GM12878 (cell line): ENCODE data around the gene TRIM17. TPM values are rescaled to one million over a fixed set of nuclear protein-coding genes. Genes with fewer than 3 reads are reported as not detected.

Source experiments
- ATAC-seq: fragments of 200-7000 bp; cut with Tn5 transposase; 3 replicates; pipeline ENCODE4 v1.9.1; 2020; ENCODE audit warnings: mild to moderate bottlenecking, moderate library complexity
- BruUV-seq: library from RNA; stranded (reverse); fragments of 400-500 nt; replicated peaks from 2 replicates; lab custom pipeline; 2021; lab: Mats Ljungman, UMichigan
- CTCF ChIA-PET: fragments of 300-600 bp; sonication (Branson Sonifier 250); formaldehyde crosslinking; extraction: SDS; loops from one replicate; lab custom pipeline; 2021; ENCODE audit warnings: inconsistent platforms; lab: Yijun Ruan, JAX
- POLR2A ChIA-PET: fragments of 350-600 bp; formaldehyde crosslinking; extraction: SDS; loops from one replicate; lab custom pipeline; 2021; ENCODE audit warnings: inconsistent platforms; lab: Charles Lee
- RAD21 ChIA-PET: fragments of 300-600 bp; sonication (Branson Sonifier 250); formaldehyde crosslinking; loops from one replicate; lab custom pipeline; 2023; ENCODE audit warnings: antibody characterized with exemption; ENCODE audit not compliant: unreplicated experiment; lab: Charles Lee
- SMC1A ChIA-PET: fragments of 300-600 bp; sonication (Branson Sonifier 250); formaldehyde crosslinking; loops from one replicate; lab custom pipeline; 2023; ENCODE audit not compliant: unreplicated experiment, uncharacterized antibody; lab: Charles Lee
- DNase-seq: peaks from one replicate; pipeline ENCODE4 v3.0.0-alpha.2; 2011; ENCODE audit warnings: low read depth, low spot score
- FAIRE-seq: peaks from 3 replicates; lab custom pipeline; 2011; peaks lifted over from hg19 to GRCh38; lab: Jason Lieb, UNC
- H2AFZ ChIP-seq: 2 replicates; pipeline ENCODE4 v1.6.0; 2011; ENCODE audit warnings: low read depth, low read length, control low read depth; ENCODE audit not compliant: control insufficient read depth
- H3K27ac ChIP-seq: 2 replicates; pipeline ENCODE4 v1.5.1; 2011; ENCODE audit warnings: control low read depth; ENCODE audit not compliant: control insufficient read depth, insufficient read depth
- H3K27me3 ChIP-seq, 2 experiments: replicated peaks in 1 of 2; 2 replicates each; pipeline versions ENCODE4 v1.6.0 to v1.6.1; 2011; ENCODE audit warnings: low read length in 1 of 2; ENCODE audit not compliant: control insufficient read depth in 2 of 2, insufficient read depth in 2 of 2
- H3K36me3 ChIP-seq, 2 experiments: 2 replicates each; pipeline ENCODE4 v1.5.1; 2011; ENCODE audit warnings: low read length in 1 of 2; ENCODE audit not compliant: control insufficient read depth in 2 of 2, insufficient read depth in 2 of 2
- H3K4me1 ChIP-seq: 2 replicates; pipeline ENCODE4 v1.6.1; 2011; ENCODE audit warnings: mild to moderate bottlenecking, low read length, moderate library complexity, mixed read lengths; ENCODE audit not compliant: control insufficient read depth, insufficient read depth
- H3K4me2 ChIP-seq: 2 replicates; pipeline ENCODE4 v1.6.0; 2011; ENCODE audit warnings: control low read depth; ENCODE audit not compliant: control insufficient read depth, insufficient read depth
- H3K4me3 ChIP-seq: fragments of 200-600 bp; sonication (generic); 2 replicates; pipeline ENCODE4 v1.5.1; 2016
- H3K79me2 ChIP-seq: 2 replicates; pipeline ENCODE4 v1.6.0; 2011; ENCODE audit warnings: low read length; ENCODE audit not compliant: control insufficient read depth, insufficient read depth
- H3K9ac ChIP-seq: 2 replicates; pipeline ENCODE4 v1.8.0; 2011; ENCODE audit warnings: low read length, control low read depth, mixed read lengths; ENCODE audit not compliant: control insufficient read depth, insufficient read depth
- H3K9me3 ChIP-seq: replicated peaks from 3 replicates; pipeline ENCODE4 v1.5.1; 2011; ENCODE audit warnings: mild to moderate bottlenecking, low read length; ENCODE audit not compliant: control insufficient read depth, insufficient read depth
- H4K20me1 ChIP-seq: 2 replicates; pipeline ENCODE4 v1.6.0; 2011; ENCODE audit not compliant: control insufficient read depth, insufficient read depth
- CBFB ChIP-seq: IDR thresholded peaks from 2 replicates; pipeline ENCODE4 v1.6.1; 2016; ENCODE audit warnings: antibody characterized with exemption, low read depth
- CUX1 ChIP-seq: IDR thresholded peaks from 2 replicates; pipeline ENCODE4 v1.6.1; 2012; ENCODE audit warnings: improper control_type of control experiment, low read depth, low read length; ENCODE audit not compliant: insufficient replicate concordance
- EED ChIP-seq: sonication (generic); IDR thresholded peaks from 2 replicates; pipeline ENCODE4 v1.6.1; 2016; ENCODE audit warnings: antibody characterized with exemption, low read depth
- JUNB ChIP-seq: IDR thresholded peaks from 2 replicates; pipeline ENCODE4 v1.6.1; 2016; ENCODE audit warnings: antibody characterized with exemption, mild to moderate bottlenecking
- STAT3 ChIP-seq: IDR thresholded peaks from 2 replicates; pipeline ENCODE4 v1.6.1; 2011; ENCODE audit warnings: low read depth, low read length, improper control_type of control experiment
- ZNF592 ChIP-seq: fragments of 450-650 bp; IDR thresholded peaks from 2 replicates; pipeline ENCODE4 v1.6.1; 2017; ENCODE audit warnings: mild to moderate bottlenecking, moderate library complexity
- WGBS: methylation state at CpG from one replicate; pipeline ENCODE4 v1.1.6; 2016; ENCODE audit warnings: low lambda C conversion rate; ENCODE audit not compliant: insufficient replicate concordance, insufficient coverage; ENCODE audit errors: missing lambda C conversion rate; 5-methylcytosine and 5-hydroxymethylcytosine counted together
- in situ Hi-C: fragments of 300-500 bp; cut with MboI; formaldehyde crosslinking; loops from 9 replicates; pipeline ENCODE4 v1.14.3; 2018; ENCODE audit warnings: mixed read lengths
- intact Hi-C: fragments of 100-400 bp; cut with micrococcal nuclease; formaldehyde crosslinking; loops from one replicate; pipeline ENCODE4 v1.14.2; 2022; ENCODE audit not compliant: unreplicated experiment
- polyA plus RNA-seq, 11 experiments: library from polyadenylated mRNA; depleted of rRNA in 4 of 11; unstranded in 6 of 11; stranded (reverse) in 5 of 11; fragments of >200 nt; fragmentation: Nextera tagmentation in 4 of 11; fragmentation: Illumina TruSeq in 1 of 11; extraction: Ambion mirVana in 4 of 11; extraction: Trizol in 1 of 11; gene quantifications; 1 replicate in 1 of 11; 2 replicates in 10 of 11; pipeline versions ENCODE4 v1.2.1 to v1.2.3, GENCODE V29; 2011 to 2016; ENCODE audit warnings: inconsistent platforms in 2 of 11, missing spikeins in 2 of 11, low read depth in 1 of 11
- total RNA-seq, 4 experiments: library from RNA; depleted of rRNA in 3 of 4; stranded (reverse); fragments of >200 nt in 3 of 4; fragmentation: Illumina TruSeq in 1 of 4; extraction: Trizol in 1 of 4; gene quantifications; 2 replicates each; pipeline versions ENCODE4 v1.2.1 to v1.2.3, GENCODE V29; 2013 to 2021

Gene TRIM17
- total and polyA plus RNA-seq, 10 of the 15 experiments (the other 5 are each of a cell fraction or from before 2014, with no cell fraction given) = 0.16 to 0.32 TPM; not detected in 8

GRCh38 chr1:228385232-228385631 is 31.4 kb downstream of the TRIM17 start (continued):
- TF ChIP-seq CUX1 (no peak), STAT3 (no peak), CBFB (no peak)
- TF ChIP-seq, all 136 proteins: peak for 0

- no peaks in the 10 kb centered on the region for H4K20me1 ChIP-seq
- no peak overlapping the region for H3K4me2 ChIP-seq
- H3K27me3 ChIP-seq = peaks cover 0 to 4% of the 10 kb centered on the region in 2 experiments; a peak in 3 of 4 replicates
- no peaks in the 10 kb centered on the region for H3K4me1 ChIP-seq
- no peak for TF ChIP-seq JUNB
- TF ChIP-seq EED = no peak
- TF ChIP-seq ZNF592 = no peak
- TF ChIP-seq, all 136 proteins: peak for 0
- Histone ChIP-seq H3K9ac (no peak overlapping the region), H3K4me3 (no peak overlapping the region), H3K27ac (no peak overlapping the region), H3K36me3 (no peaks in the 10 kb centered on the region), H3K79me2 (no peaks in the 10 kb centered on the region), H2AFZ (no peak overlapping the region), H3K9me3 (no peaks in the 10 kb centered on the region)
- ATAC-seq (no peak), FAIRE-seq (no peak), DNase-seq (no peak)
- POLR2A ChIA-PET = no interaction called here
- RAD21 ChIA-PET = no interaction called here
- SMC1A ChIA-PET = no interaction called here
- CTCF ChIA-PET = no interaction called here
- intact Hi-C loops (no loop called here), in situ Hi-C loops (no loop called here)
- WGBS = 98% methylated on average over 2 of the region's 2 CpGs
- no TSS peak for BruUV-seq
Observed at GRCh38 chr1:228383773-228384172, 32.9 kb downstream of the TRIM17 start.
